HG03460 (cell line): Measurements from ENCODE around the gene TM4SF18.
"Not testable (repeated sequence)": the region's sequence is repeated elsewhere in the genome, so short reads cannot be mapped to it uniquely, and the experiment has no call there.

Experiments
- ATAC-seq: cut with Tn5 transposase; IDR thresholded peaks from one replicate; pipeline ENCODE4 v1.9.1; 2021; ENCODE audit not compliant: unreplicated experiment

The TM4SF18 gene, protein sequence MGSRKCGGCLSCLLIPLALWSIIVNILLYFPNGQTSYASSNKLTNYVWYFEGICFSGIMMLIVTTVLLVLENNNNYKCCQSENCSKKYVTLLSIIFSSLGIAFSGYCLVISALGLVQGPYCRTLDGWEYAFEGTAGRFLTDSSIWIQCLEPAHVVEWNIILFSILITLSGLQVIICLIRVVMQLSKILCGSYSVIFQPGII

DNA sequence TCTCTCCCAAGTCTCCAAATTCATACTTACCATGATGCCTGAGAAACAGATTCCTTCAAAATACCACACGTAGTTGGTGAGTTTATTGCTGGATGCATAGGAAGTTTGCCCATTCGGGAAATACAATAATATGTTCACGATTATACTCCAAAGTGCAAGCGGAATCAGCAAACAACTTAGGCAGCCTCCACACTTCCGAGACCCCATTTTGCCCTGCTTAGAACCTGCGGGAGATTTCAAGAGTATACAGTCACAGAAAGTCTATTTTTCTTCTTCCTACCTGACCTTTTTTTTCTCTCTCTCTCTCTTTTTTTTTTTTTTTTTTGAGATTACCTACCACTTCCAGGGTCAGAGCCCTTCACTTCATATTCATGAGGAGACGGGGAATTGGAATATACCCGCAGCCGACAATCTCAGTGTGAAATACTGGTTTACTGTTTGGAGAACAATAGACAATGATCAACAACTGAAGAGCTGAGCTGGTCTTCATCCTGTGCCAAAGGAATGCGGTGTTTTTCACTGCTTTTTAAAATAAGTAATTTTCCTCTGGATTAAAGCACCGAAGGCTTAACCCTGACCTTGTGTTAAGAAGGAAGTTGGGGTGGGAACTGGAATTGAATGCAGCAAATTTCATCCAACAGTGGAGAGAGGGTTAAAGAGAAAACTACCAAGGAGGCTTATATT is at the start of gene TM4SF18:
TM4SF18 (minus strand) TSS at position 461 of the 684 bp plus-strand sequence; CDS start at position 207, 254 bp downstream.
- ATAC-seq: no peak

DNA sequence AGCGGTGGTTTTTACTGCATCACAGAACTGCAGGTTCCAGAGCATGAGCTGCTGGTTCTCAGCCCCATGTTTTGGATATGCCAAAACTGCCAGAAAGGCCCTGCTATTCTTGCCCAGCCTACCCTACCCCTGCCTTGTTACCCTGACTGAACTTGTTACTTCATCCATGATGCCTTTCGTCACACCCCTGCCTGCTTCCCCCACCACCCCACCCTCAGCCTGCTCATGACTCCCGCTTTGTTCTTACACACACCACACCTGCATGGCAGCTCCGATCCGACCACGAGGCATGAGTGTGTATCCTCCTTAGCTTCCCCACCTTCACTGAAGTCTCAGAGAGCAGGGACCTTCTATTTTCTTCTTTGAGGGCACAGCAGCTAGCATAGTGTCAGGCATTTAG is 49.1 kb upstream of the TM4SF18 start:
- ATAC-seq: no peak

DNA sequence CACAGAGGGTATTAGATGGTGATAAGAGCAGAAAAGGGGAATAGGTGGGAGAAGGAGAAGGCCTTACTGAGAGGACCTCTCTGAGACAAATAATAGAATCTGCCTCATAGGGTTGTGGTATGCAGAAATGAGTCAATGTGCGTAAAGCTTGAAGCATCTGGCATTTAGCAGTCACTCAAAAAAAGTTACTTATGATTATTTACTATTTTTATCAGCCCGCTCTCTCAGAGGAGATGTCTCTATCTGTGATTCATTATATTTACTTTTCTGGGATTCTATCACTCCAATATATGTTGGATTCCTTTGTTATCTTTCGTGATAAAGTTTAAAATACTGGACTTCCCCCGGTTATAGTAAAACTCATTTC is 48.6 kb upstream of the TM4SF18 start:
- ATAC-seq: no peak

DNA sequence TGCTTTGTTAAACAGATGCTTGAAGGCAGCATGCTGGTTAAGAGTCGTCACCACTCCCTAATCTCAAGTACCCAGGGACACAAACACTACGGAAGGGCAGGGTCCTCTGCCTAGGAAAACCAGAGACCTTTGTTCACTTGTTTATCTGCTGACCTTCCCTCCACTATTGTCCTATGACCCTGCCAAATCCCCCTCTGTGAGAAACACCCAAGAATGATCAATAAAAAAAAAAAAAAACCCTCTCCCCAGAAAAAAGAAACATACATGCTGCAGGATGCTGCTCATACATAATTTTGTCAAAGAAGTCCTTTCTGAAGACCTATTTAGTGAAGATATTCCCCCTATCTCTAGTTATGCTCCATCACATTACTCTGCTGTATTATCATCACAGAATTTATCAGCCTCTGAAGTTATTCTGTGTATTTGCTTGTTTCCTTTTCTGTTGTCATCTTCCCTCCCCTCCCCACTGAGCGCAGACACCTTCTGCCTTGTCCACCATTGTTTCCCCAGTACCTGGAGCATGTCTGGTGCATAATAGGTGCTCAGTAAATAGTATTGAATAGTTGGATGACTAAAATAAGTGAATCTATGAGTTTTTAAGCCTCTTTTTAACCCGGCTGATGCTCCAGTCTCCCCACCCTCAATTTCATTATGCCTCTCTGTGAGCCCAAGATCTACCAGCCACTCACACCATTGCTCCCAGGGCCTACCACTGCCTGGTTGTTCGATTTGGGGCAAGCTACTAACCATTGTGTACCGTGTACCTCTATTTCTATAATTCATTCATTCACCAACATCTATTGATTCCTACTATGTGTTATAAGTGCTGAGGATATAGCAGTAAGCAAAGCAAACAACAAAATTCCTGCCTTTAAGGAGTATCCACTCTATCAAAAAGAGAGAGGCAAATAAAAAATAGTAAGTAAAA is 48.0 kb upstream of the TM4SF18 start:
- ATAC-seq: no peak

DNA sequence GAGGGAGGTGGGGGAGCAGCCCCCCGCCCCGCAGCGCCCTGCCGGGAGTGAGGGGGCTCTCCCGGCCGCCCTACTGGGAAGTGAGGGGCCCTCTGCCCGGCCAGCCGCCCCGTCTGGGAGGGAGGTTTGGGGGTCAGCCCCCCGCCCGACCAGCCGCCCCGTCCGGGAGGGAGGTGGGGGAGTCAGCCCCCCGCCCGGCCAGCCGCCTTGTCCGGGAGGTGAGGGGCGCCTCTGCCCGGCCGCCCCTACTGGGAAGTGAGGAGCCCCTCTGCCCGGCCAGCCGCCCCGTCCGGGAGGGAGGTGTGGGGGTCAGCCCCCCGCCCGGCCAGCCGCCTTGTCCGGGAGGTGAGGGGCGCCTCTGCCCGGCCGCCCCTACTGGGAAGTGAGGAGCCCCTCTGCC is 46.8 kb upstream of the TM4SF18 start:
- ATAC-seq: not testable (repeated sequence)

DNA sequence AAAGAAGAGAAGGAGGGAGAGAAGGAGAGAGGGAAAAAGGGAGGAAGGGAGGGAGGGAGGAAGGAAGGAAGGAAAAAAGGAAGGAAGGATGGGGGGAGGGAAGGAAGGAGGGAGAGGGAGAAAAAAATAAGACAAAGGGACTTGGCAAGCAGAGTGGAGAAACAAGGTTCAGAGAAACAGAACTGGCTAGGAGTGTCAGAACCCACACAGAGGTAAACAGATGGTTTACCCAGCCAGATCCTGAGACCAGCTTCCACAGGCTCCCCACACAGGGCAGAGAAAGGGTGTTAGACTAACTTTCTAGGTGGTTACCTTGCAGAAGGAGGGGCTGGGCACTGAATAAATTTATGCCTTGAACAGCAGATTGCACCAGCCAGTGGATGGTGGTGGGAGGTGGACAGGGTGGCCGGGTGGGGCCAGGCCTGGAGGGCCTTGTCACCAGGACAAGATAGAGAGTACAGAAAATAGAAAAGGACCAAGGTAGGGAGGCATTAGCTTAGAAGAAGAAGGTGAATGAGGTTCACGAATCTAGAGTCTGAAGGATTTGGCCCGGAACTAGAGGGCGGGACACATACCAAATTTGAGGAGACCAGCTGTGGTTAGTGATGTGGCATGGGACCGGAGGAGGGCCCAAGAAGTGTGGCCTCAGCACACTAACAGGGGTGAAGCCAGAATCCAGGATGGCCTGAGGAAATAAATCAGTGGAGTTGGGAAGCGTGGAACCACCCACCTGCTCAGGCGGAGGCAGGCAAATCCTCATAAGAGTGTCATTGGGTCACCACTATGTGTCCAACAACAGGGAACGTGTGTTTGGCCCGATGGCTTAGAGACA is 45.3 kb upstream of the TM4SF18 start:
- no peak for ATAC-seq

DNA sequence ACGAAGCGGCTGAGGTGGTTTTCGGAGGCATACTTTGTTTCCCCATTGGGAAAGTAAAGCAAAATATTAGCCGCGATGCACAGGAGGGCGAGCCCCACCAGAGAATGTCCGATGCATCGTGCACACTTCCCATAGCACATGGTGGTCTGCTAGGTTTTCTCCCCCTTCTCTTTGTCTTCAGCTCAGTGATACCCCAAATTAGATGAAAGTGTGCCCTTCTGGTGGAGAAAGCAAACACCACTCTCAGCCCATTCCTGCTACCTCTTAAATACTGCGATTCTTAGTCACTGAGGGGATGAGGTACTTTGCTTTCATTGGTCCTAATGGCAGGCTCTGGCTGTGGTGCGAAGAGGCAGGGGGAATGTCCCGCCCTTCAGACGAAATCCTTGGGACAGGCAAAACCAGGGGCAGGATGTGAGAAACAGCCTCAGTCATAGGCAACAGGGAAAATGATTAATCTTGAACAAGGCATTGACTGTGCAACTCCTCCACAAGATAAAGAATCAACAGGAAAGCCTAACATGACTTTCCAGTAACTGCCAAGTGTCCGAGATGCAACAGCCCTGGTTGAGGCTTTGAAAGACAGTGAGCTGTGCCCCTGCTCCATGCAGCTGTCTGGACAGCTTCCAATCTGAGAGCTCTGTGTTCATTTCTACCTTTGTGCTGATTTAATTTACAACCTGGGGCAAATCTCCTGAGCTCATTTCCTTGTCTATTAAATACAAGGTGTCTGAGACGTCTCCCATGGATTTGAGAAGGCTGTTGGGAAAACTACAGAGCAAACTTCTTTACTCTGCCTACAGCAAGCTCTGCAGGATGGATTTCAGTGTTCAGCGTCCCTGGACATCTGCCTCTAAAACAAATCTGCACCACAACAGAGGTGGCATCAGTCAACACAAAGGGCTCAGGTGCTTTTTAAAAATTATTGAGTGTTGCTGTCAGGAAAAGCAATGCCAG is 44.2 kb upstream of the TM4SF18 start, which contains the start of gene TM4SF1:
TM4SF1 (minus strand) TSS at position 242 of the 957 bp plus-strand sequence; CDS start at position 140, 102 bp downstream.
- no peak for ATAC-seq

DNA sequence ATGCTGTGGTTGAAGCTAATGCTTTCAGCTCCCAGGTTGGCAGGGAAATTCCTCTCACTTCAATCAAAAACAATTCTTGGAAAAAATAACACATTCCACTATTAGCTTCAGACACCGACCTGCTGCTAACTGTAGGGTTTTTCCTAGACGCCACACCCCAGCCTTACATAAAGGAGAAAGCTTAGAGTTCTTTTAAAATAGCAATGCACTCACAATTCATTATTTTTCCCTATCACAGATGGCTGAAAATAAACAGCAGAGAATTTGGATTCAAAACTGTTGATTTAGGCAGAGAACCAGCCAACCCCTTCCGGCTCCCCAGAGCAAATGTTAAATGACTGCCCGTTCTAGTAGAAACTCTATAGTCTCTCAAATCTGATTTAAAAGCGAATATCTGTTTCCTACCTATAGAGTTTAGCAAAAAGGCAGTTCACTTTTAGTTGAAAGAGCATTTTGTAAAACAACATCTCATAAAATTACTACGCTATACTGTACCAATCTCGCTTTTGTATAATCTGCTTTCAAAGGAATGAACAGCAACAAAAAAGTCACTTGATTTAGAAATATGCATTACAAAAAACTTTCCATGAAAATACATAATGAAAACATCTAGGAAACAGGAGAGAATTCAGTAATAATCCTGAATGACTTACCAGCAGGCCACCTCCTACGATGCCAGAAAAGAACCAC is 43.4 kb upstream of the TM4SF18 start:
- ATAC-seq: no peak

DNA sequence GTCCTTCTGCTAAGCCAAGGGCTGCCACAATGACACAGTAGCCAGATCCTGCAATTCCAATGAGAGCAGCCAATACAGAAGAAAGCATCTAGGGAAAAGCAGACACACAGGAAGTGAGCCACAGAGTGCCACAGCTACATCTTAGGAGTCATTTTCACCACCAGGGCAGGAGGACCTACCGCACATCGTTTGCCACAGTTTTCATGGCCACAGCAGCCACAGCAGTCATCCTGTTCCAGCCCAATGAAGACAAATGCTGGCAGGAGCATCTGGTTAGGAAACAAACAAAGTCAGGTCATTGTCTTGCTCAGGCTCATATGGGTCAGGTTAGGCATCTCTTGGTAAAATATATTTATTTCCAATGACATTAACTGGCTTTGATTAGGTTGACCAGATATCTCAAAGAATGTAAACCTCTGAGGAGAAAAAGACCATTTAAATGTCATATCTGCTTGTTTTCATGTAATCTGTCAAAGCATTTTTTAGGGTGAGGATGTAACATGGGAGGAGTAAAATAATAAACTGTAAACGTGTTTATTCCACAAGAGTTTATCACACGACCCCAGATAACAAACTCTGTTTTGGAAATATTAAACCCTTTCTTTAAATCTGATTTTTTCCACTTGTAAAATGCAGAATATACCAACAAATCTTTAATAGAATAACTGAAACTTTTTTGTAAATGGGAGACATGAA is 42.2 kb upstream of the TM4SF18 start:
- ATAC-seq: no peak

DNA sequence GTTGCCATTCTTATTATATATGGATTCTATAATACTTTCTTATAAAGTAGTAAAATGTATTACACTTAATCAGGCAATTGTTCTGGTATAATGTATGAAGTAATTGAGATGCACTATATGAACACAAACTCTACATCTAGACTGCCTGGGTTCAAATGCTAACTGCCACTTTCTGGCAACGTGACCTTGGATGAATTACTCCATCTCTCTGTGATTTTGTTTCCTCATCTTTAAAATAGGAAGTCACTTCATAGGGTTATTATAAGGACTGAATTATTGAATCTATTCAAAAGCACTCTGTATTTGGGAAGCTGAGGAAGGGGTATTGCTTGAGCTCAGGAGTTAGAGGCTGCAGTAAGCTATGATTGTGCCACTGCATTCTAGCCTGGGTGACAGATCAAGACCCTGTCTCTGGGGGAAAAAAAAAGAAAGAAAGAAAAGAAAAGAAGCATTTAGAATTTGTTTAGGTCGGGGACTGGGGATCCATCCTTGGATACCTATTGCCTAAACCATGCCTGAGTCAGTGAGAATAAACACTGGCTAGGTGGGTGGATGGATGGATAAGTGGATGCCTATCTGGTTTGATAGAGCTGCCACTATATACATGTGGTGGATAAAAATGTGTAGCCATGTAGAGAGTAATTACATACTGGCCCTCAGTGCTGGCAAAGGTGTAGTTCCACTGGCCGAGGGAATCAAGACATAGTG is 41.5 kb upstream of the TM4SF18 start:
- ATAC-seq: no peak

DNA sequence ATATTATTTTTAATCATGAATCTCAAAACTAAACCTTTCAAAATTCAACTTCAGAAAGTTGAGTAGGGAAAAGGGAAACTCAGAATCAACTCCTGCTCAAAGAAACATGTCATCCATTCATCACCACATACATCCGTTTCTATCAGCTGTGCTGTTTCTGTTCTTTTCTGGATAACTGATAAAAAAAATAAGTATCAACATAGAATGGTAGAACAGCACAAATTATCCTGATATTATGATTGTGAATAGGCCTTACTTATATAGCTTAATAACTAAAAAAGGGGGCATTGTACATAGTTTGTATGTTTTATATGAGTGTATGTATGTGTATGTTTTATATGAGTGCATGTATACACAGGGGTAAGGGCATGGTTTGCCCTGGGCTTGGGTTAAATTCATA is 41.0 kb upstream of the TM4SF18 start:
- no peak for ATAC-seq

DNA sequence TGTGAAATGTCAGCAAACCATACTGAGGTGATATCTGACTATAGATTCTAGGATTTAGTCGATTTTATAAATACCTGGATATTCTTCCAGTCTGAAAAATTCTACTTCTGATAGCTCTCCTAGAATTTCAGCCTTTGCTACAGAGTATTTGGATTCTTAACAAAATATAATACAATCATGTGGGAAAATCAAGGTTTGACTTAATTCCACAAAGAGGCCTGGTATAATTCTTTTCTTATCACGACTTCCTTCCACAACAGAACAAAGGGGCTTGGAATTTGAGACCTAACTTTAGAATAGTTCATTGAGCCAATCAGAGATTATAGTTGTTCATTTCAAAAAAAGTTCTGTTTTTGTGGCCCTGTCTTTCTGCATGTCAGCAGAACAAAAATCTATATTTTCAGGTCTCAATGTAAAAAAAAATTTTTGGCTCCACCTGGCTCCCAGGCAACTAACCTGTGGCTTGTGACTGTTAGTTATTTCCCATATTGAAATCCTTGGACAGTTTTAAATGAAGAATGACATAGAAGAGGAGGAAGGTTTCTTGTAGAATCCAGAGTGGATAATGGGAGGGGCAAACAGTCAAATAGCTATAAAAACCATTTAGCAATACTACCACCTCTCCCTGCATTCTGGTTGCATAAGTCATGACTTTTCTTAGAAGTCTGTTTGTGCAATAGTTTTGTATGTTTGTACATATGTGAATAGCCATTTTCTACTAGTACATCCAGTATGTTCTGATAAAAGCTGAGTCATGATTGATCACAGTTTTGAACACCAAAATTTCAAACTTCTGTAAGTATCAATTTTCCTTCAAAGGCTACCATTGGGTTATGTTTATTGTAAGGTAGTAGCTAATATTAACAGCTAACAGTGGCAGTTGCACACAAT is 40.0 kb upstream of the TM4SF18 start:
- no peak for ATAC-seq

DNA sequence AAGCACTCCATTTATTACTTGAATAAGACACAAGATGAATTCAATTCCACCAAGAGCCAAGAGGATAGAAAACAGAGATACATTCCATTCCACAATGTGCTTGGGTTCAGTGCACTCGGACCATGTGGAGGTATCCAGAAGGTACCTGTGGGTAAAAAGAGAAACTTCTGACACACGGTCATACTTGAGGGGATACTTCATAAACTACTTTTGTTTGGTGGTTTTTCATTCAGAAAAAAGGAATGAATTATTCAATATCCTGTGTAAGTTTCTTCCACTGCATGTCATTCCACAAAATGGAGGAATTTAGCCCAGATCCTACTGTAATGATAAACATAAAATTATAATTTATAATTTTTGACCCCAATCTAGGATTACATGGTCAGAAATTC is 38.3 kb upstream of the TM4SF18 start:
- ATAC-seq: no peak

DNA sequence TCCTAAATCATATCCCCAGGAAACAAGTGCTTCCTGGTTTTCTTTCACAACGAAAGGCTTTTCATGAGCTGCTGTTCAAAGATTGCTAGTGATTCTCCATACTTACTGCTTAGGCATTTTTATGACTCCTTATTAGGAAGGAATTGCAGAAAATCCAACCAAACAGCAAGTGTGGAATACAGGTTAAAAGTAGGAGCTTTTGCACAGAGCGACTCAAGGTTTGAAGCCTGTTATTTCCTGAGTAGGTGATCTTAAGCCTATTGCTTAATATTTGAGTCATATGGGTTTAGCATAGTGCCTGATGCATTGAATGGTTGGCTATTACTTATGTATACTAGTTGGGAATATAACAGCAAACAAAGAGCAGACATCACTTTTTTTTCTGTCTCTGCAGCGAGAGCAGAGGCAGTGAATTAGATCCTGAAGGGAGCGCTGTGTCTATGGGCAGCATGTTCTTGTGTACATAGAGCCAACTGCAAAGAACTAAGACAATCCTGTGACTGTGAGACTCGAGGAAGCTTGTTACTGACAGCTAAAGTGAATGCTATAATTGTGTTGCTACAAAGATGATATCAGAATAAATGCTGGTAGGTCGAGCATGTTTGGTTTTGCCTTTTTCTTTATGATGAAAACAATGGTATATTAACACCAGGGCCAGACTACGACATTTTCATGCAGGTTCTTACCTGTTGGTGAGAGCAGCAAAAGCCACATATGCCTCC is 37.7 kb upstream of the TM4SF18 start:
- no peak for ATAC-seq

DNA sequence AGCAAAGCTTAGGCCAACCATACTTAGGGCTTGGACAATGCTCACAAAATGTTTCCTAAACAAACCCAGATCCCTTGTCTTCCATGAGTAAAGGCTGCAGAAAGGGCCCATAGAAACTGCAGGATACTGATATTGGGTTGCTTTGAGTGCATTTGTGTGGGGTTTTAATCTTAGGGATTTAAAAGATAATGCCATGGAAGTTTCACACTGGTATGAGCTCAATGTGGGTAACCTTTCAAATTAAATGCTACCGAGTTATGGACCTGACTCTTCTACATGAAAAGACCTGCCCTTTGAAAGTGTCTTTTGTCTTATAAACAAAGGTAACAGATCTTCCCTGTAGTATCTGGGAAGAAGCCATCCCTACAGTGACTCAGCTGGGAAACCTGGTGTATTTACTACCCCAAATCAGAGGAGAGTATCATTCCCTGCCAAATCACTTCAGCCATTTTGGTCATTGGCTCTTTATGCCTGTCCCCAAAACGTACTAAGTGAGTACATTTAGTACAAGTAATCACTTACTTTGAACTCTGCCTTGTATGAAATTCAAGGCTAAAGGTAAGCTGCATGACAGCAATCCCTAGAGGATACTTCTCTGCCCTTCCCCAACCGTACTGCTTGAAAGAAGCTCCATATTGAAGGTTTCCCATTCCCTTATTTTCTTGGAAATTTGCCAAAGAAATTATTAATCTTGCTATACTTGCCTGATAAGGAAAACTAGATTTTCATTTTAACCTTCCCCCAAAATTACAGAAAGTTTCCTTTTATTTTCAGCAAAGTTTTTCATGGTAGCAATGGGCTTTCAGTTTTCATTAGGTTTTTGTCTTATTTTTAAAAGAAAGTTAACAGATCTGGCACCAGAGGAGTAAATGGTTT is 36.8 kb upstream of the TM4SF18 start:
- no peak for ATAC-seq
